NCI-H2171 (cell line): ENCODE data around the gene RPTN.

Experiments
- DNase-seq: peaks from one replicate; lab custom pipeline; 2025; lab: John Stamatoyannopoulos, UW

The RPTN gene

GRCh38 chr1:152111515-152111968, 47.5 kb downstream of the RPTN start:
- DNase-seq: peak; percentile 61

- peak; percentile 50 for DNase-seq
Observed at GRCh38 chr1:152110860-152111514, 48.0 kb downstream of the RPTN start.

- DNase-seq: peak; percentile 41
Observed at GRCh38 chr1:152110365-152110859, 48.6 kb downstream of the RPTN start.

DNA sequence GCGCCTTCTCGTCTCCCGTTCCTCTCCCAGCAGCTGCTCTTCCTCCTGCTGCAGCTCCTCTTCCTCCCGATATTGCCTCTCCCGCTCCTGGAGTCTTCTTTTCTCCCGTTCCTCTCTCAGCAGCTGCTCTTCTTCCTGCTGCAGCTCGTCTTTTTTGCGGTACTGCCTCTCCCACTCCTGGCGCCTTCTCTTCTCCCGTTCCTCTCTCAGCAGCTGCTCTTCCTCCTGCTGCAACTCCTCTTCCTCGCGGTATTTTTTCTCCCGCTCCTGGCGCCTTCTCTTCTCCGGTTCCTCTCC, 49.1 kb downstream of the RPTN start:
- DNase-seq: no peak

DNA sequence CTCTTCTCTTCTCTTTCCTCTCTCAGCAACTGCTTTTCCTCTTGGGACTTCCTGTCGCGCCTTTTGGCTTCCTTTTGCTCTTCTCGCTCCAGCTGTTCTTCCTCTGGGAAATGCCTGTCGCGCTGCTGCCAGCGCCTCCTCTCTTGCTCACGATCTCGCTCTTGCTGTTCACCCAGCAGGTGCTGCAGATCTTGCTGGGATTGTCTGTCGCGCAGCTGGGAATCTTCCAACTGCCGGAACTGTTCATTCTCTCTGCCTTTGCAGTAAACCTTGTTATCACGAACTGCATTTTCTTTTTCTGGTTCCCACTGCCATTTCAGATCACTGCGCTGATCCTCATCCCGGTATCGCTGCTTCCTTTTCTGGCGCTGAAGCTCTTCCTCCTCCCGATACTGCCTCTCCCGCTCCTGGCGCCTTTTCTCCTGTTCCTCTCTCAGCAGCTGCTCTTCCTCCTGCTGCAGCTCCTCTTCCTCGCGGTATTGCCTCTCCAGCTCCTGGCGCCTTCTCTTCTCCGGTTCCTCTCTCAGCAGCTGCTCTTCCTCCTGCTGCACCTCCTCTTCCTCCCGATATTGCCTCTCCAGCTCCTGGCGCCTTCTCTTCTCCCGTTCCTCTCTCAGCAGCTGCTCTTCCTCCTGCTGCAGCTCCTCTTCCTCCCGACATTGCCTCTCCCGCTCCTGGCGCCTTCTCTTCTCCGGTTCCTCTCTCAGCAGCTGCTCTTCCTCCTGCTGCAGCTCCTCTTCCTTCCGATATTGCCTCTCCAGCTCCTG, 49.6 kb downstream of the RPTN start:
- no peak for DNase-seq

DNA sequence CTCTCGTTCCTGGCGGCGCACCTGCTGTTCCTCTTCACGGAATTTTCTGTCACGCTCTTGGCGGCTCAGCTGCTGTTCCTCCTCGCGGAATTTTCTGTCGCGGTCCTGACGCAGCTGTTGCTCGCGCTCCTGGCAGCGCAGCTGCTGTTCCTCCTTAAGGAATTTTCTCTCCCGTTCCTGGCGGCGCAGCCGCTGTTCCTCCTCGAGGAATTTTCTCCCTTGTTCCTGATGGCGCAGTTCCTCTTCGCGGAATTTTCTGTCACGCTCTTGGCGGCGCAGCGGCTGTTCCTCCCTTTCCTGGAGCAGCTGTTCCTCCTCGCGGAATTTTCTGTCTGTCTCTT, 50.2 kb downstream of the RPTN start:
- DNase-seq: no peak

DNA sequence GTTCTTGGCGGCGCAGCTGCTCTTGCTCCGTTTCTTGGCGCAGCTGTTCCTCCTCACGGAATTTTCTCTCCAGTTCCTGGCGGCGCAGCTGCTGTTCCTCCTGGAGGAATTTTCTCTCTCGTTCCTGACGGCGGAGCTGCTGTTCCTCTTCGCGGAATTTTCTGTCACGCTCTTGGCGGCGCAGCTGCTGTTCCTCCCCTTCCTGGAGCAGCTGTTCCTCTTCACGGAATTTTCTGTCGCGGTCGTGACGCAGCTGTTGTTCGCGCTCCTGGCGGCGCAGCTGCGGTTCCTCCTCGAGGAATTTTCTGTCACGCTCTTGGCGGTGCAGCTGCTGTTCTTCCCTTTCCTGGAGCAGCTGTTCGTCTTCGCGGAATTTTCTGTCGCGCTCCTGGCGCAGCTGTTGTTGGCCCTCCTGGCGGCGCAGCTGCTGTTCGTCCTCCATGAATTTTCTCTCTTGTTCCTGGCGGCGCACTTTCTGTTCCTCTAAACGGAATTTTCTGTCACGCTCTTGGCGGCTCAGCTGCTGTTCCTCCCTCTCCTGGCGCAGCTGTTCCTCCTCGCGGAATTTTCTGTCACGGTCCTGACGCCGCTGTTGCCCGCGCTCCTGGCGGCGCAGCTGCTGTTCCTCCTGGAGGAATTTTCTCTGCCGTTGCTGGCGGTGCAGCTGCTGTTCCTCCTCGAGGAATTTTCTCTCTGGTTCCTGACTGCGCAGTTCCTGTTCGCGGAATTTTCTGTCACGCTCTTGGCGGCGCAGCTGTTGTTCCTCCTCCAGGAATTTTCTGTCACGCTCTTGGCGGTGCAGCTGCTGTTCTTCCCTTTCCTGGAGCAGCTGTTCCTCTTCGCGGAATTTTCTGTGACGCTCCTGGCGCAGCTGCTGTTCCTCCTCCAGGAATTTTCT, 50.8 kb downstream of the RPTN start:
- DNase-seq: no peak

DNA sequence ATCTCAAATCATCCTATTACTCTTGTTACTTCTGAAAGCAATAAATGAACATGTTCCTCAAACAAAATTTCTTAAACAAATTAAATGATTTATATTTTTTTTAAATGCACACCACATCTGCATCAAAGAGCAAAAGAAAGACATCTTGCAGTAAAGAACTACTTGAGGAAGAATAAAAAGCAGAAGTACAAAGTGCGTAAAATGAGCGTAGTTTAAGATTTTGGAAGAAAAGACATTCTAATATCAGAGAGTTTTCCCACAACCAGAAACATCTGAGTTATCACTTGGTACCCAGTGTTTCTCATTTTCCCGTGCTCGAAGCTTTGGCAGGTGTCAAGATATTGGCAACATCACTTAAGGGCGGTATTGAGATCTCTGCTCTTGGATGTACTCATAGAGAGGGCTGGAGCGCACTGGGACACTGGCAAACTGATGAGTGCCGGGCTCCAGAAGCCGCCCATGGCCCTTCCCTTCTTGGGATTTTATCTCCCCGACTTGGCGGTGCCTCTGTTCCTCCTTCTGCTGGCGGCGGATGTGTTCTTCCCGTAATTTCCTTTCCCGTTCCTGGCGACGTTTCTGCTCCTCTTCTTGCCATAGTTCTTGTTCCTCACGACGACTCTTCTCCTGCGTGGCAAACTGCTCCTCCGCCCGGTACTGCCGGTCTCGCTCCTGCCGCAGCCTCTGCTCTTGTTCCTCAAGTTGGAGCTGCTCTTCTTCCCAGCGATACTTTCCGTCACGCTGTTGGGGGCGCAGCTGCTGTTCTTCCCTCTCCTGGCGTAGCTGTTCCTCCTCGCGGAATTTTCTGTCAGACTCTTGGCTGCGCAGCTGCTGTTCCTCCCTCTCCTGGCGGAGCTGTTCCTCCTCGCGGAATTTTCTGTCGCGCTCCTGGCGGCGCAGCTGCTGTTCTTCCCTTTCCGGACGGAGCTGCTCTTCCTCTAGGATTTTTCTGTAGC, 51.7 kb downstream of the RPTN start:
- no peak for DNase-seq

GRCh38 chr1:152104854-152105253, 54.2 kb downstream of the RPTN start:
- DNase-seq: no peak
